K562 (cell line): ENCODE data around the gene TEX35. TPM values are rescaled to one million over a fixed set of nuclear protein-coding genes. Genes with fewer than 3 reads are reported as not detected.

Experiments
- ARID2 ChIP-seq: fragments of 450-650 bp; IDR thresholded peaks from 2 replicates; pipeline ENCODE4 v1.6.1; 2017; ENCODE audit warnings: antibody characterized with exemption, mild to moderate bottlenecking
- CCAR2 ChIP-seq: fragments of 200-400 bp; formaldehyde crosslinking; IDR thresholded peaks from 2 replicates; pipeline ENCODE4 v1.6.1; 2017; ENCODE audit warnings: mild to moderate bottlenecking, low read depth, low read length
- CEBPB ChIP-seq: fragments of 450-650 bp; IDR thresholded peaks from 2 replicates; pipeline ENCODE4 v1.6.1; 2016; ENCODE audit warnings: missing genetic modification characterization, missing compliant biosample characterization
- CTCF ChIP-seq, 3 experiments: IDR thresholded peaks in 2 of 3; conservative IDR thresholded peaks in 1 of 3; 2 replicates each; pipeline ENCODE4 v1.5.1; 2011 to 2012; ENCODE audit warnings: low read length in 3 of 3, mild to moderate bottlenecking in 3 of 3, control low read depth in 2 of 3, improper control_type of control experiment in 1 of 3, inconsistent platforms in 1 of 3, low read depth in 1 of 3, mixed read lengths in 1 of 3, moderate library complexity in 1 of 3; ENCODE audit not compliant: insufficient read depth in 2 of 3
- DEAF1 ChIP-seq: fragments of 450-650 bp; formaldehyde crosslinking; IDR thresholded peaks from 2 replicates; pipeline ENCODE4 v1.4.0; 2020; ENCODE audit warnings: mild to moderate bottlenecking, moderate library complexity
- DNMT1 ChIP-seq: fragments of 450-650 bp; IDR thresholded peaks from 2 replicates; pipeline ENCODE4 v1.6.1; 2016; ENCODE audit warnings: antibody characterized with exemption, mild to moderate bottlenecking
- ERF ChIP-seq: fragments of 450-650 bp; formaldehyde crosslinking; IDR thresholded peaks from 2 replicates; pipeline ENCODE4 v1.4.0; 2020; ENCODE audit warnings: mild to moderate bottlenecking, mixed read lengths
- JUN ChIP-seq, 2 experiments: sonication (generic) in 1 of 2; formaldehyde crosslinking in 1 of 2; IDR thresholded peaks; 2 replicates each; pipeline versions ENCODE4 v1.6.1 to v1.8.0; 2012 to 2022; ENCODE audit warnings: borderline replicate concordance in 2 of 2, mild to moderate bottlenecking in 2 of 2, improper control_type of control experiment in 1 of 2, low read depth in 1 of 2, low read length in 1 of 2, missing genetic modification reagents in 1 of 2
- JUND ChIP-seq, 2 experiments: IDR thresholded peaks; 2 replicates in 1 of 2; 3 replicates in 1 of 2; pipeline ENCODE4 v1.6.1; 2011; ENCODE audit warnings: borderline replicate concordance in 2 of 2, low read depth in 2 of 2, low read length in 2 of 2, improper control_type of control experiment in 1 of 2, missing biosample characterization in 1 of 2, missing genetic modification characterization in 1 of 2, missing genetic modification reagents in 1 of 2
- KLF16 ChIP-seq: IDR thresholded peaks from 2 replicates; pipeline ENCODE4 v1.6.1; 2016; ENCODE audit warnings: antibody characterized with exemption
- L3MBTL2 ChIP-seq: fragments of 450-650 bp; IDR thresholded peaks from 2 replicates; pipeline ENCODE4 v1.6.1; 2016; ENCODE audit warnings: mild to moderate bottlenecking, moderate library complexity
- MECOM ChIP-seq: fragments of 250-450 bp; sonication (Bioruptor Pico); IDR thresholded peaks from 2 replicates; pipeline ENCODE4 v1.8.0; 2022; ENCODE audit warnings: inconsistent platforms
- MLX ChIP-seq, 2 experiments: fragments of 450-650 bp in 1 of 2; sonication (generic) in 1 of 2; formaldehyde crosslinking; conservative IDR thresholded peaks; 2 replicates each; pipeline versions ENCODE4 v1.4.0 to v1.8.1; 2020 to 2022; ENCODE audit warnings: mild to moderate bottlenecking in 1 of 2, missing genetic modification reagents in 1 of 2
- NFRKB ChIP-seq: fragments of 450-650 bp; IDR thresholded peaks from 2 replicates; pipeline ENCODE4 v1.6.1; 2016; ENCODE audit warnings: low read depth
- PCBP2 ChIP-seq: fragments of 200-400 bp; formaldehyde crosslinking; IDR thresholded peaks from 2 replicates; pipeline ENCODE4 v1.6.1; 2018; ENCODE audit warnings: low read length, low read depth, mild to moderate bottlenecking, moderate library complexity; ENCODE audit not compliant: poor library complexity, severe bottlenecking
- PHB ChIP-seq: fragments of 250-450 bp; sonication (Bioruptor Pico); IDR thresholded peaks from 2 replicates; pipeline ENCODE4 v1.5.0; 2021
- RAD21 ChIP-seq, 2 experiments: fragments of 250-450 bp in 1 of 2; fragments of 450-650 bp in 1 of 2; sonication (Bioruptor Pico) in 1 of 2; formaldehyde crosslinking in 1 of 2; IDR thresholded peaks in 1 of 2; conservative IDR thresholded peaks in 1 of 2; 2 replicates each; pipeline versions ENCODE4 v1.4.0 to v1.8.0; 2020 to 2022; ENCODE audit warnings: mild to moderate bottlenecking in 2 of 2, moderate library complexity in 1 of 2
- RB1 ChIP-seq: fragments of 450-650 bp; IDR thresholded peaks from 2 replicates; pipeline ENCODE4 v1.6.1; 2017; ENCODE audit warnings: low read depth, mild to moderate bottlenecking
- RBM25 ChIP-seq: fragments of 200-400 bp; formaldehyde crosslinking; IDR thresholded peaks from 2 replicates; pipeline ENCODE4 v1.6.1; 2018; ENCODE audit warnings: low read length, low read depth, moderate library complexity; ENCODE audit not compliant: severe bottlenecking
- STAG1 ChIP-seq: sonication (generic); formaldehyde crosslinking; IDR thresholded peaks from 2 replicates; pipeline ENCODE4 v1.5.0; 2020; ENCODE audit warnings: missing genetic modification reagents, borderline replicate concordance
- TAF1 ChIP-seq: IDR thresholded peaks from 2 replicates; pipeline ENCODE4 v1.6.1; 2011; ENCODE audit warnings: mild to moderate bottlenecking, low read length, moderate library complexity; ENCODE audit not compliant: insufficient read depth, control insufficient read depth, severe bottlenecking; ENCODE audit errors: extremely low read depth
- TFAP4 ChIP-seq: sonication (generic); formaldehyde crosslinking; IDR thresholded peaks from 2 replicates; pipeline ENCODE4 v1.8.0; 2022; ENCODE audit warnings: missing genetic modification reagents, mild to moderate bottlenecking, moderate library complexity, borderline replicate concordance
- ZNF707 ChIP-seq: fragments of 250-450 bp; sonication (Bioruptor Pico); conservative IDR thresholded peaks from 2 replicates; pipeline ENCODE4 v1.8.0; 2022; ENCODE audit warnings: inconsistent platforms, mild to moderate bottlenecking, moderate library complexity
- polyA plus RNA-seq, 8 experiments: library from polyadenylated mRNA; depleted of rRNA in 4 of 8; stranded (reverse) in 5 of 8; unstranded in 3 of 8; fragments of >200 nt; fragmentation: Nextera tagmentation in 2 of 8; fragmentation: Illumina TruSeq in 1 of 8; extraction: Ambion mirVana in 2 of 8; extraction: Trizol in 1 of 8; gene quantifications; 2 replicates each; pipeline versions ENCODE4 v1.2.1 to v1.2.3, GENCODE V29; 2011 to 2014; ENCODE audit warnings: inconsistent platforms in 1 of 8, missing spikeins in 1 of 8
- total RNA-seq, 7 experiments: library from RNA; depleted of rRNA in 6 of 7; stranded (reverse); fragments of >200 nt in 6 of 7; fragmentation: Illumina TruSeq in 2 of 7; extraction: Trizol in 2 of 7; gene quantifications; 2 replicates each; pipeline versions ENCODE4 v1.2.1 to v1.2.3, GENCODE V29; 2011 to 2021; ENCODE audit warnings: low replicate concordance in 1 of 7

The TEX35 gene
- total and polyA plus RNA-seq, 9 of the 15 experiments (the other 6 are each of a cell fraction or from before 2014, with no cell fraction given): not detected

GRCh38 chr1:178532392-178532791 is 19.5 kb downstream of the TEX35 start (continued):
- TF ChIP-seq RAD21 (CRISPR knock-in tag; conservative IDR thresholded peaks at IDR 0.05 in 1 of 2, IDR thresholded peaks at IDR 0.05 in 1 of 2) (peak; percentile 81 to 89), CEBPB (tag) (no peak), TAF1 (no peak), TFAP4 (CRISPR knock-in tag) (peak; percentile 43; the same call in 1 of the 2 replicates), CTCF (IDR thresholded peaks at IDR 0.05 in 2 of 3, conservative IDR thresholded peaks at IDR 0.05 in 1 of 3; ENCODE audit: insufficient read depth in 2 of 3, low read depth in 1 of 3, low read length in 3 of 3) (peak; percentile 90 to 97 (median 92)), CCAR2 (no peak), PCBP2 (no peak), L3MBTL2 (0 out of 2 replicates have a peak, but pooled peaks have one; percentile 18), PHB (CRISPR knock-in tag) (no peak), JUN (IDR thresholded peaks at IDR 0.05; ENCODE audit: borderline replicate concordance, low read depth, low read length) (no peak), JUN (CRISPR knock-in tag; IDR thresholded peaks at IDR 0.05; ENCODE audit: borderline replicate concordance) (no peak), RBM25 (no peak), ZNF707 (CRISPR knock-in tag) (no peak), ARID2 (0 out of 2 replicates have a peak, but pooled peaks have one; percentile 7), RB1 (peak; percentile 50; the same call in 1 of the 2 replicates), MECOM (no peak), MLX (CRISPR knock-in tag; conservative IDR thresholded peaks at IDR 0.05) (no peak), JUND (IDR thresholded peaks at IDR 0.05; ENCODE audit: borderline replicate concordance, low read depth, low read length) (peak; percentile 19; the same call in 1 of the 2 replicates), JUND (tag; IDR thresholded peaks at IDR 0.05; ENCODE audit: borderline replicate concordance, low read depth, low read length) (no peak), STAG1 (CRISPR knock-in tag) (peak; percentile 93; the same call in 1 of the 2 replicates), DNMT1 (no peak), NFRKB (no peak), KLF16 (0 out of 2 replicates have a peak, but pooled peaks have one; percentile 45), ERF (CRISPR knock-in tag) (no peak), DEAF1 (CRISPR knock-in tag) (peak; percentile 57)
